ENCODE results near the gene SOWAHA. TPM values are rescaled to one million over a fixed set of nuclear protein-coding genes. Genes with fewer than 3 reads are reported as not detected.

SOWAHA gene
- total and polyA plus RNA-seq, 2 donors (not counting 3 experiments of a cell fraction or from before 2014, with no cell fraction given): not detected

DNA sequence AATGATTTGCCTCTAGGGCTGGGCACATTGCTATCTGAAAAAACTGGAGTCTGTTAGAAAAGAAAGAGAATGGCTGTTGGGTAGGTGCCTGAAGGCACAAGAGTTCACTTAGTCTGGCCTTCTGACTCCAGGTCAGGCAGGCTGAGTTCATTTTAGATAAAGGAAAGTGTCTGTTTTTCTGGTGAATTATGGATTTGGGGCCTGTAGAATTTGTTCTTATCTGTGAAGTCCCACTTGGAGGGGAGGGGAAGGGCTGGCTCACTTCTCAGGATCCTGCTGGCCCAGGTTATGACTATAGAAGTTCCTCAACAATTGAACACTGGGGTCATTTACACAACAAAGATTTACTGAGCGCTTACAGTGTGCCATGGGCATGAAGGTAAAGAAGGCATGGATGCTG is 24.6 kb upstream of the SOWAHA start:
- Histone ChIP-seq H3K9me1 (replicated peaks; ENCODE audit: control insufficient read depth, extremely low read depth, insufficient read depth, low read length) (no peaks in the 10 kb centered on the region), H3K4me3 (replicated peaks in 1 of 3; ENCODE audit: insufficient read depth in 1 of 3, low read depth in 1 of 3, low read length in 3 of 3) (no peak overlapping the region), H3K9me3 (replicated peaks; ENCODE audit: control insufficient read depth, insufficient read depth, low read length) (no peaks in the 10 kb centered on the region), H3K36me3 (ENCODE audit: control insufficient read depth in 2 of 2, extremely low read depth in 1 of 2, insufficient read depth in 2 of 2, low read length in 2 of 2) (no peaks in the 10 kb centered on the region), H3K9ac (replicated peaks; ENCODE audit: extremely low read depth, insufficient read depth, low read length) (no peak overlapping the region), H3K27me3 (ENCODE audit: control insufficient read depth in 2 of 2, insufficient read depth in 2 of 2, low read length in 2 of 2) (peaks cover 0 to 7% of the 10 kb centered on the region in 2 experiments), H2AFZ (ENCODE audit: low read depth, low read length) (no peak overlapping the region), H3K27ac (ENCODE audit: insufficient read depth, low read depth, low read length) (no peak overlapping the region), H4K20me1 (replicated peaks; ENCODE audit: control insufficient read depth, extremely low read depth, insufficient read depth, low read length) (no peaks in the 10 kb centered on the region), H3K4me2 (ENCODE audit: insufficient read depth, low read length) (no peak overlapping the region), H3K79me2 (ENCODE audit: control insufficient read depth, insufficient read depth, low read length) (no peaks in the 10 kb centered on the region), H3K4me1 (ENCODE audit: control insufficient read depth, extremely low read depth, insufficient read depth, low read length) (no peaks in the 10 kb centered on the region)
- intact Hi-C loops (cut with micrococcal nuclease) (no loop called here), dilution Hi-C loops (cut with MboI; ENCODE audit: extremely low pct_ligation_motif_present, low sequenced_read_pairs) (no loop called here)
- DNase-seq (ENCODE audit: low read depth, low spot score) (no peak), FAIRE-seq (no peak)
- TF ChIP-seq GATA2 (IDR thresholded peaks at IDR 0.05; ENCODE audit: insufficient read depth, insufficient read length, low read depth, low read length): no peak
- TF ChIP-seq JUN (IDR thresholded peaks at IDR 0.05; ENCODE audit: borderline replicate concordance, insufficient read depth, insufficient read length, low read depth): no peak
- no peak for TF ChIP-seq FOS (IDR thresholded peaks at IDR 0.05; ENCODE audit: borderline replicate concordance, insufficient read depth, low read length)
- TF ChIP-seq, protein P1, sequence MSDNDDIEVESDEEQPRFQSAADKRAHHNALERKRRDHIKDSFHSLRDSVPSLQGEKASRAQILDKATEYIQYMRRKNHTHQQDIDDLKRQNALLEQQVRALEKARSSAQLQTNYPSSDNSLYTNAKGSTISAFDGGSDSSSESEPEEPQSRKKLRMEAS (IDR thresholded peaks at IDR 0.05; ENCODE audit: insufficient read depth, insufficient read length): no peak
- TF ChIP-seq POLR2AphosphoS5 (IDR thresholded peaks at IDR 0.05; ENCODE audit: insufficient read depth, low read depth, low read length): no peak
- TF ChIP-seq MYC (IDR thresholded peaks at IDR 0.05; ENCODE audit: low read depth, low read length): no peak
- TF ChIP-seq EZH2 (IDR thresholded peaks at IDR 0.05; ENCODE audit: borderline replicate concordance, low read depth, low read length, severe bottlenecking): no peak
- POLR2A ChIA-PET: no interaction called here
- CTCF ChIA-PET: no interaction called here
- no TSS peak for BruUV-seq (replicated peaks)

All from endothelial cell of umbilical vein (primary cell).